CD14-positive monocyte (primary cell): ENCODE data around the gene CFAP74. TPM values are rescaled to one million over a fixed set of nuclear protein-coding genes. Genes with fewer than 3 reads are reported as not detected.

Source experiments
- DNase-seq, 3 donors: peaks; one replicate each; pipeline ENCODE4 v3.0.0-alpha.2; 2011 to 2022
- H2AFZ ChIP-seq: 2 replicates; pipeline ENCODE4 v1.6.0; 2012; ENCODE audit warnings: mild to moderate bottlenecking, low read depth, low read length, inconsistent platforms; ENCODE audit not compliant: insufficient read depth, poor library complexity, severe bottlenecking
- H3K27ac ChIP-seq, 2 donors: 1 replicate in 1 of 2; 2 replicates in 1 of 2; pipeline ENCODE4 v1.5.1; 2012 to 2013; ENCODE audit warnings: low read length in 2 of 2, control low read depth in 1 of 2, inconsistent platforms in 1 of 2, low read depth in 1 of 2, mild to moderate bottlenecking in 1 of 2
- H3K27me3 ChIP-seq, 2 donors: one replicate each; pipeline versions ENCODE4 v1.6.0 to v1.6.1; 2011 to 2013; ENCODE audit warnings: low read length in 2 of 2; ENCODE audit not compliant: control insufficient read depth in 2 of 2, insufficient read depth in 2 of 2
- H3K36me3 ChIP-seq, 2 donors: replicated peaks in 1 of 2; 1 replicate in 1 of 2; 2 replicates in 1 of 2; pipeline versions ENCODE4 v1.5.1 to v1.6.1; 2012 to 2013; ENCODE audit warnings: low read length in 2 of 2, control low read depth in 1 of 2, inconsistent platforms in 1 of 2, mild to moderate bottlenecking in 1 of 2; ENCODE audit not compliant: insufficient read depth in 2 of 2, control insufficient read depth in 1 of 2
- H3K4me1 ChIP-seq, 2 donors: 1 replicate in 1 of 2; 2 replicates in 1 of 2; pipeline versions ENCODE4 v1.5.1 to v1.6.1; 2012 to 2013; ENCODE audit warnings: low read length in 2 of 2, control low read depth in 1 of 2, inconsistent platforms in 1 of 2, mild to moderate bottlenecking in 1 of 2, moderate library complexity in 1 of 2; ENCODE audit not compliant: insufficient read depth in 2 of 2, control insufficient read depth in 1 of 2
- H3K4me2 ChIP-seq: replicated peaks from 2 replicates; pipeline ENCODE3; 2012; ENCODE audit warnings: low read length, moderate library complexity, mild to moderate bottlenecking; ENCODE audit not compliant: poor library complexity, severe bottlenecking; ENCODE audit errors: extremely low read depth
- H3K4me3 ChIP-seq, 3 experiments: fragments of 200-600 bp in 1 of 3; sonication (generic) in 1 of 3; replicated peaks in 1 of 3; 1 replicate in 2 of 3; 2 replicates in 1 of 3; pipeline ENCODE4 v1.5.1; 2011 to 2013; ENCODE audit warnings: low read length in 3 of 3, mild to moderate bottlenecking in 3 of 3, control low read depth in 2 of 3, low read depth in 2 of 3, inconsistent platforms in 1 of 3, moderate library complexity in 1 of 3
- H3K79me2 ChIP-seq: 2 replicates; pipeline ENCODE4 v1.6.0; 2012; ENCODE audit warnings: mild to moderate bottlenecking, control low read depth, inconsistent platforms, low read length, moderate library complexity; ENCODE audit not compliant: insufficient read depth
- H3K9ac ChIP-seq: 2 replicates; pipeline ENCODE4 v1.6.0; 2017; ENCODE audit warnings: low read length, mild to moderate bottlenecking; ENCODE audit not compliant: insufficient read depth, poor library complexity, severe bottlenecking
- H3K9me3 ChIP-seq, 2 donors: replicated peaks in 1 of 2; 1 replicate in 1 of 2; 2 replicates in 1 of 2; pipeline versions ENCODE4 v1.5.1 to v1.6.1; 2012 to 2013; ENCODE audit warnings: low read length in 2 of 2, control low read depth in 1 of 2; ENCODE audit not compliant: control insufficient read depth in 1 of 2, insufficient read depth in 1 of 2
- H4K20me1 ChIP-seq: 2 replicates; pipeline ENCODE4 v1.6.0; 2012; ENCODE audit warnings: mild to moderate bottlenecking, low read length, control low read depth, moderate library complexity; ENCODE audit not compliant: insufficient read depth
- H3K27ac Mint-ChIP-seq, 7 donors: one replicate each; pipeline ENCODE4 v1.8.0; 2020; ENCODE audit warnings: mild to moderate bottlenecking in 7 of 7, mixed read lengths in 7 of 7, moderate library complexity in 6 of 7, inconsistent platforms in 2 of 7
- H3K27me3 Mint-ChIP-seq, 3 donors: one replicate each; pipeline ENCODE4 v1.8.0; 2021 to 2022; ENCODE audit warnings: low read depth in 3 of 3, mild to moderate bottlenecking in 3 of 3, mixed read lengths in 3 of 3, moderate library complexity in 3 of 3, inconsistent platforms in 1 of 3
- H3K36me3 Mint-ChIP-seq, 2 donors: one replicate each; pipeline ENCODE4 v1.8.0; 2020; ENCODE audit warnings: mixed read lengths in 2 of 2, inconsistent platforms in 1 of 2, mild to moderate bottlenecking in 1 of 2
- H3K4me1 Mint-ChIP-seq: one replicate; pipeline ENCODE4 v1.8.0; 2020; ENCODE audit warnings: mild to moderate bottlenecking, mixed read lengths
- H3K4me3 Mint-ChIP-seq, 2 donors: one replicate each; pipeline ENCODE4 v1.8.0; 2020; ENCODE audit warnings: mild to moderate bottlenecking in 2 of 2, mixed read lengths in 2 of 2, moderate library complexity in 1 of 2
- H3K9me3 Mint-ChIP-seq, 7 donors: one replicate each; pipeline ENCODE4 v1.8.0; 2020 to 2022; ENCODE audit warnings: mixed read lengths in 7 of 7, mild to moderate bottlenecking in 6 of 7, moderate library complexity in 6 of 7, inconsistent platforms in 2 of 7
- CTCF ChIP-seq: fragments of 200-600 bp; IDR thresholded peaks from one replicate; pipeline ENCODE4 v1.8.0; 2022; ENCODE audit warnings: antibody characterized with exemption, mild to moderate bottlenecking
- WGBS: methylation state at CpG from one replicate; pipeline ENCODE4 v1.1.5; 2013; ENCODE audit warnings: missing lambda C conversion rate; ENCODE audit not compliant: insufficient coverage; 5-methylcytosine and 5-hydroxymethylcytosine counted together
- intact Hi-C, 2 donors: fragments of 100-400 bp; cut with micrococcal nuclease; formaldehyde crosslinking; loops; one replicate each; pipeline versions ENCODE4 v1.15.0 to v1.15.1; 2023
- polyA plus RNA-seq, 3 donors: library from polyadenylated mRNA; depleted of rRNA in 1 of 3; unstranded in 2 of 3; stranded (reverse) in 1 of 3; fragments of 300-500 nt in 2 of 3; fragments of >200 nt in 1 of 3; fragmentation: Illumina TruSeq in 2 of 3; gene quantifications; 1 replicate in 2 of 3; 2 replicates in 1 of 3; pipeline ENCODE4 v1.2.3, GENCODE V29; 2012 to 2021

The CFAP74 gene
- polyA plus RNA-seq, 3 donors = not detected

- TF ChIP-seq CTCF = no peak
- H3K4me3 Mint-ChIP-seq = no peak overlapping the region
These were observed 29.6 kb upstream of the CFAP74 start for GRCh38 chr1:2033165-2033564.

DNA sequence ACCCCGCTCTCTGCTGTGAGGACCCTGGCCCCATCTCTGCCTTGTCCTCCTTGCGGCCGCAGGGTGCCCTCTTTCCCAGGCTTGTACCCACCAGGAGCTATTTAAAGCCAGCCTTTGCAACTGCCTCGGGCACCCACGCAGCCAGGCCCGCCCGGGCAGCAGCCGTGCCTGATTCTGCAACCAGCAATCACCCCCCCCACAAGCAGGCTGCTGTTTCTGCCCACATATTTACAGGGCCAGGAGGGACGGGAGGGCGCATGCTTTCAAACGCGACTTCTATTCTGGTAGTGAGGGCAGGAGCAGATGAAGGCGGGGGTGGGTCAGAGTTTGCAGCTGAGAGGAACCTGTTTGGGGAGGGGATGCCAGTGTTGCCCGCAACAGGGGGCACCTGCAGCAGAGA is 29.2 kb upstream of the CFAP74 start:
- H3K4me2 ChIP-seq = no peak overlapping the region
- H3K4me1 ChIP-seq = no peaks in the 10 kb centered on the region
- H3K79me2 ChIP-seq = no peaks in the 10 kb centered on the region
- no peaks in the 10 kb centered on the region for H3K36me3 ChIP-seq
- Mint-ChIP-seq H3K27ac (no peak overlapping the region), H3K36me3 (no peaks in the 10 kb centered on the region), H3K9me3 (no peaks in the 10 kb centered on the region), H3K4me3 (no peak overlapping the region), H3K27me3 (peaks cover 5 to 9% (median 8%) of the 10 kb centered on the region in 3 donors), H3K4me1 (no peaks in the 10 kb centered on the region)
- no peak overlapping the region for H3K9ac ChIP-seq
- no peaks in the 10 kb centered on the region for H4K20me1 ChIP-seq
- no peak overlapping the region for H3K27ac ChIP-seq
- no peak for DNase-seq
- H3K4me3 ChIP-seq = no peak overlapping the region
- 95% methylated on average over 7 of the region's 14 CpGs for WGBS
- intact Hi-C loops = no loop called here
- no peaks in the 10 kb centered on the region for H3K27me3 ChIP-seq
- TF ChIP-seq CTCF = no peak
- H3K9me3 ChIP-seq = no peaks in the 10 kb centered on the region
- no peak overlapping the region for H2AFZ ChIP-seq

More at GRCh38 chr1:2033165-2033564, 29.6 kb upstream of the CFAP74 start:
- H3K4me1 ChIP-seq = no peaks in the 10 kb centered on the region
- Mint-ChIP-seq H3K27me3 (peaks cover 5 to 11% (median 8%) of the 10 kb centered on the region in 3 donors), H3K9me3 (no peaks in the 10 kb centered on the region), H3K27ac (no peak overlapping the region), H3K36me3 (no peaks in the 10 kb centered on the region), H3K4me1 (no peaks in the 10 kb centered on the region)
- no peaks in the 10 kb centered on the region for H3K27me3 ChIP-seq
- H3K9me3 ChIP-seq = no peaks in the 10 kb centered on the region
- no peaks in the 10 kb centered on the region for H3K36me3 ChIP-seq
- DNase-seq = no peak
- no peaks in the 10 kb centered on the region for H4K20me1 ChIP-seq
- H3K79me2 ChIP-seq = no peaks in the 10 kb centered on the region
- H3K4me3 ChIP-seq = no peak overlapping the region
- no peak overlapping the region for H3K27ac ChIP-seq
- WGBS = 77% methylated on average over 5 of the region's 13 CpGs
- H3K4me2 ChIP-seq = no peak overlapping the region
- intact Hi-C loops = no loop called here
- no peak overlapping the region for H3K9ac ChIP-seq
- H2AFZ ChIP-seq = no peak overlapping the region
